Psoas muscle (tissue), 8 donors: ENCODE data around the gene PGBD5. TPM values are rescaled to one million over a fixed set of nuclear protein-coding genes. Genes with fewer than 3 reads are reported as not detected.

Experiments used
- ATAC-seq, 4 donors: fragments of 200-7000 bp; cut with Tn5 transposase; one replicate each; pipeline ENCODE4 v1.9.1; 2020; ENCODE audit warnings: moderate library complexity in 3 of 4, mild to moderate bottlenecking in 2 of 4
- DNase-seq, 2 donors: peaks; one replicate each; pipeline ENCODE4 v3.0.0-alpha.2; 2020
- H3K27ac ChIP-seq: fragments of 200-600 bp; one replicate; pipeline ENCODE4 v1.8.0; 2022
- H3K27me3 ChIP-seq, 3 donors: fragments of 200-600 bp in 1 of 3; one replicate each; pipeline versions ENCODE4 v1.6.1 to v1.8.0; 2013 to 2022; ENCODE audit warnings: low read length in 2 of 3, mild to moderate bottlenecking in 2 of 3, moderate library complexity in 1 of 3; ENCODE audit not compliant: insufficient read depth in 3 of 3
- H3K36me3 ChIP-seq, 2 donors: fragments of 200-600 bp in 1 of 2; one replicate each; pipeline versions ENCODE4 v1.6.1 to v1.8.0; 2013 to 2022; ENCODE audit warnings: low read depth in 1 of 2, mild to moderate bottlenecking in 1 of 2, moderate library complexity in 1 of 2; ENCODE audit not compliant: insufficient read depth in 1 of 2
- H3K4me1 ChIP-seq: fragments of 200-600 bp; one replicate; pipeline ENCODE4 v1.8.0; 2022
- H3K4me3 ChIP-seq: fragments of 200-600 bp; one replicate; pipeline ENCODE4 v1.8.0; 2022; ENCODE audit warnings: mild to moderate bottlenecking
- H3K9me3 ChIP-seq: fragments of 200-600 bp; one replicate; pipeline ENCODE4 v1.8.0; 2022
- WGBS, 3 donors: extraction: QIAGEN DNeasy Blood & Tissue Kit; methylation state at CpG; one replicate each; pipeline versions ENCODE4 v1.1.6 to v1.1.7; 2013; 5-methylcytosine and 5-hydroxymethylcytosine counted together
- intact Hi-C, 2 donors: fragments of 100-400 bp; cut with DNase I; formaldehyde crosslinking; loops; one replicate each; pipeline versions ENCODE4 v1.11.0 to v1.14.2; 2022
- polyA plus RNA-seq, 3 donors: library from polyadenylated mRNA; stranded (reverse); fragments of 200-250 nt; gene quantifications; one replicate each; pipeline ENCODE4 v1.2.3, GENCODE V29; 2013
- total RNA-seq, 4 donors: library from RNA; stranded (reverse); fragmentation: NEBNext Ultra II Directional in 2 of 4; extraction: Animal tissue kit (Norgen Biotek cat#: 25700) in 2 of 4; gene quantifications; one replicate each; pipeline versions ENCODE4 v1.2.1 to v1.2.4, GENCODE V29; 2021 to 2023
- TF ChIP-seq, protein P1 (sequence below): fragments of 200-600 bp; IDR thresholded peaks from one replicate; pipeline ENCODE4 v1.8.0; 2022; ENCODE audit warnings: antibody characterized with exemption
- donor health status: healthy with polysubstance abuse.
- donor health status: DM: no; HTN: no; CAD: no; lungs with moderate emphysema.
- donor health status: Bipolar disorder and iron deficiency.
- donor health status: healthy.
- donor health status: DM: yes; HTN: yes; CAD: no.
- donor health status: DM: no; HTN: no; CAD: no.
- donor health status: DM: no; HTN: no; CAD: no.
- donor health status: DM: yes; HTN: yes; CAD: no.

Gene PGBD5
- total and polyA plus RNA-seq, 7 donors: 2.1 to 9.8 (median 4.5) TPM

DNA sequence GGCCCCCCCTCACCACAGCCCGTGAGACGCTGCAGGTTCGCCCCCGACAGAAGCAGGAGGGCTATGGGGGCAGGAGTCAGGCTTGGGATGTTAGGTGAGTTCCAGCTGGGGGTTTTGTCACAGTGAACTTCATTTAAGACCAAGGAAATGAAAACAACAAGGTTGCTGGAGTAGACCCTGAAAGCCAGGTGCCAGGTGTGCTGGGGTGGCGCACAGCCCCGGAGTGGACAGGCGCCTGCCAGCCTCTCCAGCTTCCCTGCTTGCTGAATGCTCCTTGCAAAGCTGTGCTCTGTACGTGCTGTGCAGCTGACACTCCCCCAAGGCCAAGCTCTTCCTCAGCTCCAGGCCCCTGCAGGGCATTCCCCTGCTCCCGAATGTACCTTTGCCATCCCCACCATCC, 102.4 kb downstream of the PGBD5 start:
- TF ChIP-seq, protein P1, sequence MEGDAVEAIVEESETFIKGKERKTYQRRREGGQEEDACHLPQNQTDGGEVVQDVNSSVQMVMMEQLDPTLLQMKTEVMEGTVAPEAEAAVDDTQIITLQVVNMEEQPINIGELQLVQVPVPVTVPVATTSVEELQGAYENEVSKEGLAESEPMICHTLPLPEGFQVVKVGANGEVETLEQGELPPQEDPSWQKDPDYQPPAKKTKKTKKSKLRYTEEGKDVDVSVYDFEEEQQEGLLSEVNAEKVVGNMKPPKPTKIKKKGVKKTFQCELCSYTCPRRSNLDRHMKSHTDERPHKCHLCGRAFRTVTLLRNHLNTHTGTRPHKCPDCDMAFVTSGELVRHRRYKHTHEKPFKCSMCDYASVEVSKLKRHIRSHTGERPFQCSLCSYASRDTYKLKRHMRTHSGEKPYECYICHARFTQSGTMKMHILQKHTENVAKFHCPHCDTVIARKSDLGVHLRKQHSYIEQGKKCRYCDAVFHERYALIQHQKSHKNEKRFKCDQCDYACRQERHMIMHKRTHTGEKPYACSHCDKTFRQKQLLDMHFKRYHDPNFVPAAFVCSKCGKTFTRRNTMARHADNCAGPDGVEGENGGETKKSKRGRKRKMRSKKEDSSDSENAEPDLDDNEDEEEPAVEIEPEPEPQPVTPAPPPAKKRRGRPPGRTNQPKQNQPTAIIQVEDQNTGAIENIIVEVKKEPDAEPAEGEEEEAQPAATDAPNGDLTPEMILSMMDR: no peak
- Histone ChIP-seq H3K27me3 (no peaks in the 10 kb centered on the region), H3K27ac (no peak overlapping the region), H3K36me3 (no peaks in the 10 kb centered on the region), H3K4me3 (no peak overlapping the region), H3K9me3 (no peaks in the 10 kb centered on the region), H3K4me1 (peaks cover 27% of the 10 kb centered on the region)
- DNase-seq (no peak), ATAC-seq (no peak)
- WGBS, 3 donors: 91 to 92% (median 92%) methylated on average over 9 of the region's 9 CpGs
- intact Hi-C loops: no loop called here

DNA sequence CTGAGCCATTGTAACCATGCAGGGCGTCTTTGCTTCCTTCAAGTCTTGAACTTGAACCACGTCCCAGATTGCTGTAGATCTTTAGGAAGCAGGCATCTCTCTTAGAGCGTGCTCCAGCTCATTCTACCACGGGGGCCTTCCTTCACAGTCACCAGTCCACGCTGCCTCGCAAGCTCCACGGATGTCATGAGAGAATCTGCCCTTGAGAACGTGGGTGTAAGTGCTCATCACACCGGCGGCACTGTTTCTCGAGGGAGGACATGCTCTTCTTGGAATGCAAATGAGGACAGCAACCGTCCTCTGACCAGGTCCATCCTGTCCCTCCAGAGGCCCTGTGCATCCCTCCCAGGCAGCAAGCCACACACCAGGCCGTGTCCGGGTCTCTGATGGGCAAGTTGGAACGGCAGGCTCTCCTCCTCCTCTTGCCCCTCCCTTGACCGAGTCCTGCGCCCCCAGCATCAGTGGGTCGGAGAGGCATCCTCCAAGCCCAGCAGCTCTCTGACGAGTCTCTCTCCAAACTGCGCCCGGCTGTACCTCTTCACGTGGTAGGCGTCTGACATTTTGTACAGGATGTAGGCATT, 103.1 kb downstream of the PGBD5 start:
- intact Hi-C loops: no loop called here
- Histone ChIP-seq H3K36me3 (no peaks in the 10 kb centered on the region), H3K27me3 (no peaks in the 10 kb centered on the region), H3K27ac (peak overlapping the region; percentile 84), H3K9me3 (no peaks in the 10 kb centered on the region), H3K4me1 (peaks cover 33% of the 10 kb centered on the region), H3K4me3 (no peak overlapping the region)
- no peak for DNase-seq
- TF ChIP-seq, protein P1: no peak
- 86 to 90% (median 87%) methylated on average over 23 of the region's 23 CpGs for WGBS, 3 donors
- ATAC-seq: no peak

DNA sequence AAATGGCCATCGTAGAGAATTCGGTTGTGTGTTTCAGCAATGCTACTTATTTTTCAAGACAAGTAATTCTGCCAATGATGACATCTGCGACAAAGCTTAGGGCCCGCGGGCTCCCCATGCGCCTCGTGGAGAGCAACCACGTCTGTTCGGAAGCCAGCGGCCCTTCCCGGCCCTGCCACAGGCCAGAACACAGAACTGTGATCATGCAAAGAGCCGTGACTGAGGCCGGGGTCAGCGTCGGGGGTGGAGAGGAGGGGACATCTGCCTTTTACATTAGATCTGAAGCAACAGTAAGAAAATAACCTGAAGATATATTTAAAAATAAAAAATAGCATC, 103.7 kb downstream of the PGBD5 start:
- peaks cover 33% of the 10 kb centered on the region for H3K4me1 ChIP-seq
- H3K4me3 ChIP-seq: no peak overlapping the region
- H3K9me3 ChIP-seq: no peaks in the 10 kb centered on the region
- WGBS, 3 donors: 31 to 59% (median 45%) methylated on average over 15 of the region's 15 CpGs
- H3K36me3 ChIP-seq: no peaks in the 10 kb centered on the region
- H3K27me3 ChIP-seq: no peaks in the 10 kb centered on the region
- peak overlapping the region; percentile 84 for H3K27ac ChIP-seq
- TF ChIP-seq, protein P1: no peak
- ATAC-seq (peak; percentile 9 to 15 (median 14)), DNase-seq (no peak)
- intact Hi-C loops: no loop called here

DNA sequence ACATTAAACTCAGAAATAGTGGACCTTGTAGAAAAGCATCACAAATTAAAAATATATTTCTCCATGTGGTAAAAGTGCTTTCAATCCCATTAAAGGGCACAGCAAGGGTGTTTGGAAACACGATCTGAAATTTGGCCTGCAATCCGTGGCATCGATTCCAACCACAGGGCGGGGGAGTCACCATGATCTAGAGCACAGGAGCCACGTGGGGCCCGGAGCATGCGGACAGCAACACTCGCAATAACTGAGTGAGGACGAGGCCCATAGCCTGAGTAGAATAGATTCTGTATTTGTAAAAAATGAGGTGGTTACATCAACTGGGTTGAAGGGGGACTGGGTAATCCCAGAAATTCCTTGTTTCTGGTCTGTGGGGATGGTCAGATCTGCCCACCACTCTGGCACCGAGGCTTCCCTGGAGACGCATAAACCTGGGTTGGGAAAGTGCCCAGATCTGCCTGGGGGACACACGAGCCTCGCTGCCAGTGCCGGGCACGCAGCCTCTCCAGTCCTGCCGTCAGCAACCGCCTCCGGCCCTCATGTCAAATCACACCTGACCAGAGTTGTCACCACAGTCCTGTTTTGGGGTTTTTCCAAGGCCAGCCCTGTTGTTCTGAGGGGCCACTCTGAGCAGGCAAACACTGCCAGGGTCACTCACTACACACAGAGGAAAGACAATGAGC, 104.3 kb downstream of the PGBD5 start:
- H3K27me3 ChIP-seq: no peaks in the 10 kb centered on the region
- peak; percentile 72 to 73 for DNase-seq
- peaks cover 33% of the 10 kb centered on the region for H3K4me1 ChIP-seq
- WGBS, 3 donors: 25 to 41% (median 33%) methylated on average over 18 of the region's 18 CpGs
- no peak overlapping the region for H3K4me3 ChIP-seq
- TF ChIP-seq, protein P1: no peak
- ATAC-seq: peak; percentile 83 to 85 (median 84)
- intact Hi-C loops: no loop called here
- H3K36me3 ChIP-seq: no peaks in the 10 kb centered on the region
- no peaks in the 10 kb centered on the region for H3K9me3 ChIP-seq
- peak overlapping the region; percentile 84 for H3K27ac ChIP-seq

DNA sequence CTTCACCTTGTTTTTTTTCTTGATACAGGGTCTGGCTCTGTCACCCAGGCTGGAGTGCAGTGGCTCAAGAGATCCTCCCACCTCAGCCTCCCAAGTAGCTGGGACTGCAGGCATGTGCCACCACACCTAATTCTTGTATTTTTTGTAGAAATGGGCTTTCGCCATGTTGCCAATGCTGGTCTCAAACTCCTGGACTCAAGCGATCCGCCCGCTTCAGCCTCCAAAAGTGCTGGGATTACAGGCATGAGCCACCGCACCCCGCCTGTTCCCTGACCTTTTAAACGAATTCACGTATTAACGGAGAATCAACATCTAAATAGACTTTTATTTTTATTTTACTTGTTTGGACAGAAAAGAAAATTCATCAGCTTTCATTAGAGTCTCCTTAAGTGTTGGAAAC, 104.8 kb downstream of the PGBD5 start:
- TF ChIP-seq, protein P1: no peak
- Histone ChIP-seq H3K27ac (peak overlapping the region; percentile 84), H3K9me3 (no peaks in the 10 kb centered on the region), H3K4me3 (no peak overlapping the region), H3K27me3 (no peaks in the 10 kb centered on the region), H3K36me3 (no peaks in the 10 kb centered on the region), H3K4me1 (peaks cover 33% of the 10 kb centered on the region)
- intact Hi-C loops: no loop called here
- DNase-seq: no peak
- ATAC-seq: peak in 3 of 4 donors; percentile 13 to 19 (median 18)
- WGBS, 3 donors: 40 to 77% (median 42%) methylated on average over 9 of the region's 9 CpGs
